ENCODE data around the gene PTPRCAP. TPM values are rescaled to one million over a fixed set of nuclear protein-coding genes. Genes with fewer than 3 reads are reported as not detected.

The PTPRCAP gene
- polyA plus RNA-seq, 1 donor (not counting 4 experiments of a cell fraction or from before 2014, with no cell fraction given): not detected

DNA sequence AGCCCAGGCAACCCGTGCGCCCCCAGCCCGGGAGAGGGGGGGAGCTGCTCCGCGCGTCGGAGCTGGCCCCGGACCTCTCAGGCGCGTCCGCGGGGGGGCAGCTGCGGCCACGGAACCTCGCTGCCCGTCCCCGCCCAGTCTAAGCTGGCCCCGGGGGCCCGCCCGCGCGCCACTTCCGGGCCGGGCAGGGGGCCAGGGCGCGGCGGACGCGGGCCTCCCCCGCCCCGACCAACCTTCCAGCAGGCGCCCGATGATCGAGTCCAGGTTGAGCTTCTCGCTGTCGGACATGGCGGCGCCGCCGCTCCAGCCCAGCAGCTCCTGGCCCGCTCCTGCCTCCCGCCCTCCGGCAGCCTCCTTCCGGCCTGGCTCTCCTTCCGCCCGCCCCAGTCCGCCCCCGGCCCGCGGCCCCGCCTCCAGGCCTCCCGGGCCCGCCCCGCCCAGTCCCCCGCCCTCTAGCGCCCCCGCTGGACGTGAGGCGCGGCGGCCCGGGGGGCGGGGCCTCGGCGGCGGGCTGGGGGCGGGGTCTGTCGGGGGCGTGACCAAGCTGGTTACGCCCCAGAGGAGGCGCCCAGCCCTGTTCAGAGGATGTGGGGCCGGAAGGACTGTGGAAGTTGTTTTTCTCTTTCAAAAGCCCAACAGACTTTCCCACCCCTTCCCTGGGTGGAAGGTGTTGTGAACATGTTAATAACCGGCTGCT is 35.8 kb downstream of the PTPRCAP start, which contains the start of gene PPP1CA:
PPP1CA (minus strand) TSS at position 364 of the 697 bp plus-strand sequence; CDS start at position 288, 76 bp downstream.
- Histone ChIP-seq H3K9me1 (ENCODE audit: control insufficient read depth, extremely low read depth, insufficient read depth, low read length) (no peaks in the 10 kb centered on the region), H3K4me1 (ENCODE audit: control insufficient read depth, extremely low read depth, insufficient read depth, low read length) (peaks cover 12% of the 10 kb centered on the region), H3K4me3 (ENCODE audit: control insufficient read depth in 2 of 3, extremely low read depth in 1 of 3, insufficient read depth in 2 of 3, low read depth in 1 of 3, low read length in 3 of 3) (peak within 1 kb of the TSS; percentile 74 to 99 (median 82)), H2AFZ (ENCODE audit: control insufficient read depth, low read length) (peak within 1 kb of the TSS; percentile 84), H4K20me1 (ENCODE audit: control insufficient read depth, extremely low read depth, insufficient read depth, low read length) (no peaks in the 10 kb centered on the region), H3K9ac (ENCODE audit: control insufficient read depth, extremely low read depth, insufficient read depth, low read length) (peak within 1 kb of the TSS; percentile 90), H3K79me2 (ENCODE audit: control insufficient read depth, insufficient read depth, low read length) (peaks cover 18% of the 10 kb centered on the region), H3K9me3 (ENCODE audit: control insufficient read depth, low read depth, low read length) (no peaks in the 10 kb centered on the region), H3K36me3 (ENCODE audit: control insufficient read depth in 2 of 2, extremely low read depth in 1 of 2, insufficient read depth in 2 of 2, low read length in 2 of 2) (peaks cover 17 to 22% of the 10 kb centered on the region in 2 experiments), H3K27ac (ENCODE audit: control insufficient read depth, insufficient read depth, low read length) (peak within 1 kb of the TSS; percentile 66), H3K27me3 (ENCODE audit: control insufficient read depth, extremely low read depth, insufficient read depth, low read length) (no peaks in the 10 kb centered on the region), H3K4me2 (ENCODE audit: control insufficient read depth, extremely low read depth, insufficient read depth, low read depth, low read length) (peak within 1 kb of the TSS; percentile 95)
- TF ChIP-seq CTCF (optimal IDR thresholded peaks at IDR 0.05 in 1 of 3, IDR thresholded peaks at IDR 0.05 in 1 of 3, conservative IDR thresholded peaks at IDR 0.05 in 1 of 3; ENCODE audit: extremely low read depth in 1 of 3, insufficient read depth in 2 of 3, low read length in 3 of 3) (peak in 1 of 3 experiments; percentile 52), EZH2 (IDR thresholded peaks at IDR 0.05; ENCODE audit: low read length) (no peak)
- DNase-seq (ENCODE audit: low read depth, low spot score) (no peak), FAIRE-seq (peak; percentile 57)
- dilution Hi-C loops (cut with MboI; ENCODE audit: extremely low pct_ligation_motif_present, low sequenced_read_pairs): no loop called here

DNA sequence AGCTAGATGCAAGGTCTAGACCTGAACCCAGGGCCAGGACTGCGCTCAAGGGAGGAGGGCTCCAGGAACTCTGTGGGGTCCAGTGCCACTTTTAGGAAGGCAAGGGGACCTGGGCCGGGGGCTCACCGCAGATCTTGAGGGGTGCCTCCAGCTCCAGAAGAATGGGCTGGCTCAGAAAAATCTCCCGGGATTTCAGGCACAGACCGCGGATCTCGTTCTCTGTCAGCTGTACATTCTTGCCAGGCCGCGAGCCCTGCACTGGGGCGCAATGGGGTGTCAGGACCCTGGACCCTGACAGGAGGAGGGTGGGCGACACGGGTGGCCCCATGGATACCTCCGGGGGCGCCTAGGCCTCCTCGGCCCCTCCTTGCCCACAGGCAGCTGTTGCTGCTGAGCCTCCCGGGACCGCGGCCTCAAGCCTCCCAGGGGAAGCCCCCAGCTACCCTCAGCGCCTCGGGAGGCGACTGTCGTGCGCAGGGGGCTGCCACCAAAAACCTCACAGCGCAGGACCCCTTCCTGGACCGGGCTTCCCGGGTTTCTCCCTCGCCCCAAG is 36.5 kb downstream of the PTPRCAP start:
- TF ChIP-seq CTCF (optimal IDR thresholded peaks at IDR 0.05 in 1 of 3, IDR thresholded peaks at IDR 0.05 in 1 of 3, conservative IDR thresholded peaks at IDR 0.05 in 1 of 3; ENCODE audit: extremely low read depth in 1 of 3, insufficient read depth in 2 of 3, low read length in 3 of 3) (no peak), EZH2 (IDR thresholded peaks at IDR 0.05; ENCODE audit: low read length) (no peak)
- Histone ChIP-seq H3K27me3 (ENCODE audit: control insufficient read depth, extremely low read depth, insufficient read depth, low read length) (no peaks in the 10 kb centered on the region), H3K9ac (ENCODE audit: control insufficient read depth, extremely low read depth, insufficient read depth, low read length) (peak overlapping the region; percentile 90), H3K9me3 (ENCODE audit: control insufficient read depth, low read depth, low read length) (no peaks in the 10 kb centered on the region), H2AFZ (ENCODE audit: control insufficient read depth, low read length) (no peak overlapping the region), H3K4me1 (ENCODE audit: control insufficient read depth, extremely low read depth, insufficient read depth, low read length) (peaks cover 12% of the 10 kb centered on the region), H3K36me3 (ENCODE audit: control insufficient read depth in 2 of 2, extremely low read depth in 1 of 2, insufficient read depth in 2 of 2, low read length in 2 of 2) (peaks cover 21 to 25% of the 10 kb centered on the region in 2 experiments), H3K79me2 (ENCODE audit: control insufficient read depth, insufficient read depth, low read length) (peaks cover 18% of the 10 kb centered on the region), H4K20me1 (ENCODE audit: control insufficient read depth, extremely low read depth, insufficient read depth, low read length) (no peaks in the 10 kb centered on the region), H3K9me1 (ENCODE audit: control insufficient read depth, extremely low read depth, insufficient read depth, low read length) (no peaks in the 10 kb centered on the region), H3K4me3 (ENCODE audit: control insufficient read depth in 2 of 3, extremely low read depth in 1 of 3, insufficient read depth in 2 of 3, low read depth in 1 of 3, low read length in 3 of 3) (peak overlapping the region; percentile 74 to 99 (median 82)), H3K4me2 (ENCODE audit: control insufficient read depth, extremely low read depth, insufficient read depth, low read depth, low read length) (peak overlapping the region; percentile 95), H3K27ac (ENCODE audit: control insufficient read depth, insufficient read depth, low read length) (peak overlapping the region; percentile 66)
- FAIRE-seq: no peak
- no peak for DNase-seq (ENCODE audit: low read depth, low spot score)
- dilution Hi-C loops (cut with MboI; ENCODE audit: extremely low pct_ligation_motif_present, low sequenced_read_pairs): no loop called here

Measured in keratinocyte (primary cell).